ENCODE measurements around the gene HCN1.

Gene HCN1

GRCh38 chr5:45696206-45696836 lies at the start of gene HCN1:
TSS of gene HCN1 (minus strand) at chr5:45696380.
- peak; percentile 90 for DNase-seq (ENCODE audit: low spot score)

GRCh38 chr5:45741110-45741509 lies 44.9 kb upstream of the HCN1 start:
- DNase-seq (ENCODE audit: low spot score) = no peak

GRCh38 chr5:45737153-45737552 lies 41.0 kb upstream of the HCN1 start:
- DNase-seq (ENCODE audit: low spot score) = no peak

- DNase-seq (ENCODE audit: low spot score) = no peak
These were observed 29.4 kb upstream of the HCN1 start for GRCh38 chr5:45725537-45725936.

- DNase-seq (ENCODE audit: low spot score) = no peak
These were observed 1.0 kb upstream of the HCN1 start for GRCh38 chr5:45697201-45697600.

- no peak for DNase-seq (ENCODE audit: low spot score)
These were observed 400 bp downstream of the HCN1 start for GRCh38 chr5:45695804-45696156.

- peak; percentile 56 for DNase-seq (ENCODE audit: low spot score)
These were observed 993 bp downstream of the HCN1 start for GRCh38 chr5:45694971-45695803.

- DNase-seq (ENCODE audit: low spot score) = peak; percentile 51
These were observed 1.8 kb downstream of the HCN1 start for GRCh38 chr5:45694255-45694814.

GRCh38 chr5:45692481-45692880 lies 3.7 kb downstream of the HCN1 start:
- peak; percentile 73 for DNase-seq (ENCODE audit: low spot score)

- peak; percentile 61 for DNase-seq (ENCODE audit: low spot score)
These were observed 4.5 kb downstream of the HCN1 start for GRCh38 chr5:45691656-45692055.

GRCh38 chr5:45687701-45688100 lies 8.5 kb downstream of the HCN1 start:
- DNase-seq (ENCODE audit: low spot score) = peak; percentile 48

GRCh38 chr5:45686620-45687019 lies 9.6 kb downstream of the HCN1 start:
- no peak for DNase-seq (ENCODE audit: low spot score)

GRCh38 chr5:45684118-45684517 lies 12.1 kb downstream of the HCN1 start:
- no peak for DNase-seq (ENCODE audit: low spot score)

GRCh38 chr5:45680950-45681349 lies 15.2 kb downstream of the HCN1 start:
- no peak for DNase-seq (ENCODE audit: low spot score)

- DNase-seq (ENCODE audit: low spot score) = no peak
These were observed 18.7 kb downstream of the HCN1 start for GRCh38 chr5:45677524-45677923.

GRCh38 chr5:45672271-45672670 lies 23.9 kb downstream of the HCN1 start:
- no peak for DNase-seq (ENCODE audit: low spot score)

- DNase-seq (ENCODE audit: low spot score) = no peak
These were observed 47.4 kb downstream of the HCN1 start for GRCh38 chr5:45648744-45649143.

- DNase-seq (ENCODE audit: low spot score) = peak; percentile 75
These were observed 53.1 kb downstream of the HCN1 start for GRCh38 chr5:45643056-45643455.

- no peak for DNase-seq (ENCODE audit: low spot score)
These were observed 53.8 kb downstream of the HCN1 start for GRCh38 chr5:45642370-45642769.

GRCh38 chr5:45639040-45639439 lies 57.1 kb downstream of the HCN1 start:
- DNase-seq (ENCODE audit: low spot score) = no peak

GRCh38 chr5:45627076-45627656 lies 69.0 kb downstream of the HCN1 start:
- no peak for DNase-seq (ENCODE audit: low spot score)

GRCh38 chr5:45623832-45624231 lies 72.3 kb downstream of the HCN1 start:
- no peak for DNase-seq (ENCODE audit: low spot score)

- peak; percentile 44 for DNase-seq (ENCODE audit: low spot score)
These were observed 73.8 kb downstream of the HCN1 start for GRCh38 chr5:45622365-45622764.

All from cerebellar cortex (tissue), 1 donor.